PC-3 (cell line): ENCODE measurements around the gene LCP1. TPM values are rescaled to one million over a fixed set of nuclear protein-coding genes. Genes with fewer than 3 reads are reported as not detected.

ENCODE experiments used
- ATAC-seq: fragments of 200-7000 bp; cut with Tn5 transposase; 2 replicates; pipeline ENCODE4 v1.9.1; 2020; ENCODE audit warnings: mild to moderate bottlenecking, moderate library complexity
- BruUV-seq: library from RNA; stranded (reverse); fragments of 400-500 nt; replicated peaks from 2 replicates; lab custom pipeline; 2021; lab: Mats Ljungman, UMichigan
- CTCF ChIA-PET: fragments of 300-600 bp; sonication (Branson Sonifier 250); formaldehyde crosslinking; loops from one replicate; lab custom pipeline; 2022; ENCODE audit warnings: antibody characterized with exemption; lab: Charles Lee
- POLR2A ChIA-PET: fragments of 300-600 bp; sonication (Branson Sonifier 250); formaldehyde crosslinking; loops from one replicate; lab custom pipeline; 2022; ENCODE audit warnings: antibody characterized with exemption; ENCODE audit not compliant: unreplicated experiment; lab: Charles Lee
- DNase-seq: peaks from one replicate; pipeline ENCODE4 v3.0.0-alpha.2; 2015
- H2AFZ ChIP-seq: fragments of 300-600 bp; sonication (generic); 2 replicates; pipeline ENCODE4 v1.6.0; 2016; ENCODE audit warnings: antibody characterized with exemption, low read length
- H3F3A ChIP-seq: fragments of 300-600 bp; sonication (generic); one replicate; pipeline ENCODE4 v1.6.0; 2017; ENCODE audit warnings: antibody characterized with exemption, low read length, control low read depth, mild to moderate bottlenecking; ENCODE audit not compliant: unreplicated experiment
- H3K27ac ChIP-seq: fragments of 300-600 bp; sonication (generic); 2 replicates; pipeline ENCODE4 v1.5.1; 2016; ENCODE audit warnings: mild to moderate bottlenecking, low read length
- H3K27me3 ChIP-seq: fragments of 300-600 bp; sonication (generic); 2 replicates; pipeline ENCODE4 v1.6.1; 2016; ENCODE audit warnings: low read length, mixed read lengths
- H3K36me3 ChIP-seq: fragments of 300-600 bp; sonication (generic); 2 replicates; pipeline ENCODE4 v1.6.1; 2016; ENCODE audit warnings: low read depth, mixed run types, low read length, mixed read lengths
- H3K4me1 ChIP-seq: fragments of 300-600 bp; sonication (generic); 2 replicates; pipeline ENCODE4 v1.5.1; 2016; ENCODE audit warnings: low read length; ENCODE audit not compliant: insufficient read depth
- H3K4me2 ChIP-seq: fragments of 300-600 bp; sonication (generic); 2 replicates; pipeline ENCODE4 v1.6.0; 2016; ENCODE audit warnings: low read length
- H3K4me3 ChIP-seq: fragments of 300-600 bp; sonication (generic); 2 replicates; pipeline ENCODE4 v1.5.1; 2016; ENCODE audit warnings: mild to moderate bottlenecking, low read length, mixed read lengths
- H3K79me2 ChIP-seq: fragments of 300-600 bp; sonication (generic); 2 replicates; pipeline ENCODE4 v1.6.1; 2017; ENCODE audit warnings: low read length, mixed read lengths
- H3K9ac ChIP-seq: fragments of 300-600 bp; sonication (generic); 2 replicates; pipeline ENCODE4 v1.6.0; 2016; ENCODE audit warnings: mild to moderate bottlenecking, low read length
- H3K9me2 ChIP-seq: fragments of 300-600 bp; sonication (generic); replicated peaks from 2 replicates; pipeline ENCODE4 v1.6.1; 2016; ENCODE audit warnings: mixed run types, low read length, mixed read lengths
- H3K9me3 ChIP-seq: fragments of 300-600 bp; sonication (generic); 2 replicates; pipeline ENCODE4 v1.6.1; 2016; ENCODE audit warnings: low read length, mixed read lengths
- H4K20me1 ChIP-seq: fragments of 300-600 bp; sonication (generic); 2 replicates; pipeline ENCODE4 v1.6.1; 2016; ENCODE audit warnings: low read length, mixed read lengths
- CTCF ChIP-seq: fragments of 300-600 bp; sonication (generic); conservative IDR thresholded peaks from 2 replicates; pipeline ENCODE4 v1.5.1; 2017; ENCODE audit warnings: antibody characterized with exemption, low read depth, mild to moderate bottlenecking, low read length
- EZH2 ChIP-seq: fragments of 300-600 bp; sonication (generic); IDR thresholded peaks from one replicate; pipeline ENCODE4 v1.6.1; 2017; ENCODE audit warnings: antibody characterized with exemption, mild to moderate bottlenecking, low read length; ENCODE audit not compliant: unreplicated experiment
- EZH2phosphoT487 ChIP-seq: fragments of 300-600 bp; sonication (generic); IDR thresholded peaks from 2 replicates; pipeline ENCODE4 v1.6.1; 2018; ENCODE audit warnings: mild to moderate bottlenecking, antibody characterized with exemption, low read length, borderline replicate concordance
- intact Hi-C: fragments of 100-400 bp; cut with micrococcal nuclease; formaldehyde crosslinking; loops from 2 replicates; pipeline ENCODE4 v1.9.0; 2023
- total RNA-seq: library from RNA; depleted of rRNA; stranded (reverse); fragments of >200 nt; gene quantifications from 2 replicates; pipeline ENCODE4 v1.2.3, GENCODE V29; 2014

The LCP1 gene
- total RNA-seq, 1 experiment from 2014 or later: 143 TPM

GRCh38 chr13:46185634-46186033 lies 3.7 kb upstream of the LCP1 start:
- no peak overlapping the region for H3K27ac ChIP-seq
- CTCF ChIA-PET: no interaction called here
- H3K9ac ChIP-seq: no peak overlapping the region
- no peak overlapping the region for H3K4me3 ChIP-seq
- H3K9me3 ChIP-seq: no peaks in the 10 kb centered on the region
- no peaks in the 10 kb centered on the region; the same call in 1 of the 2 replicates for H4K20me1 ChIP-seq
- intact Hi-C loops: no loop called here
- BruUV-seq: no TSS peak
- H3K4me1 ChIP-seq: no peaks in the 10 kb centered on the region
- H2AFZ ChIP-seq: no peak overlapping the region
- H3K27me3 ChIP-seq: no peaks in the 10 kb centered on the region
- no peaks in the 10 kb centered on the region for H3F3A ChIP-seq
- peaks cover 12% of the 10 kb centered on the region for H3K79me2 ChIP-seq
- no peaks in the 10 kb centered on the region; the same call in 1 of the 2 replicates for H3K36me3 ChIP-seq
- H3K9me2 ChIP-seq: no peaks in the 10 kb centered on the region
- DNase-seq (no peak), ATAC-seq (no peak)
- H3K4me2 ChIP-seq: no peak overlapping the region
- POLR2A ChIA-PET: no interaction called here
- no peak for TF ChIP-seq CTCF
- TF ChIP-seq EZH2: no peak
- TF ChIP-seq EZH2phosphoT487: no peak

- Histone ChIP-seq H3K79me2 (peaks cover 26% of the 10 kb centered on the region), H3K4me2 (no peak overlapping the region), H3F3A (no peaks in the 10 kb centered on the region), H3K9ac (no peak overlapping the region), H3K9me2 (no peaks in the 10 kb centered on the region), H3K9me3 (no peaks in the 10 kb centered on the region), H3K4me3 (no peak overlapping the region), H3K27me3 (no peaks in the 10 kb centered on the region), H4K20me1 (peaks cover 3% of the 10 kb centered on the region; the same call in 1 of the 2 replicates), H2AFZ (no peak overlapping the region), H3K36me3 (no peaks in the 10 kb centered on the region; the same call in 1 of the 2 replicates), H3K4me1 (0 out of 2 replicates have a peak, but pooled peaks cover 5% of the 10 kb centered on the region), H3K27ac (no peak overlapping the region)
- intact Hi-C loops: loop anchor here (5.0 kb wide), 1 partner anchor 103 kb away; no protein-coding TSS in a partner anchor
- ATAC-seq: no peak; the same call in 1 of the 2 replicates
- ChIA-PET CTCF (no interaction called here), POLR2A (no interaction called here)
- peak; percentile 43 for DNase-seq
- TF ChIP-seq EZH2phosphoT487: no peak
- TF ChIP-seq CTCF: peak; percentile 70
- no TSS peak for BruUV-seq
These were observed 2.3 kb upstream of the LCP1 start for GRCh38 chr13:46184277-46184699.
